ENCODE data around the gene GNB3.

Gene GNB3

GRCh38 chr12:6839482-6840201 lies 1.1 kb upstream of the GNB3 start:
- no peak for DNase-seq

- no peak for DNase-seq
Observed at GRCh38 chr12:6840330-6840729, 395 bp upstream of the GNB3 start.

GRCh38 chr12:6842075-6842474 lies 1.4 kb downstream of the GNB3 start:
- DNase-seq: no peak

- DNase-seq: no peak
Observed at GRCh38 chr12:6843118-6843902, 2.6 kb downstream of the GNB3 start.

- DNase-seq: no peak
Observed at GRCh38 chr12:6845395-6845794, 4.7 kb downstream of the GNB3 start.

- no peak for DNase-seq
Observed at GRCh38 chr12:6846316-6846869, 5.7 kb downstream of the GNB3 start.

- no peak for DNase-seq
Observed at GRCh38 chr12:6847676-6848075, 7.0 kb downstream of the GNB3 start.

- DNase-seq: no peak
Observed at GRCh38 chr12:6849427-6849826, 8.7 kb downstream of the GNB3 start.

GRCh38 chr12:6849976-6850560 lies 9.3 kb downstream of the GNB3 start:
- no peak for DNase-seq

GRCh38 chr12:6850796-6851152 lies 10.0 kb downstream of the GNB3 start:
- no peak for DNase-seq

- DNase-seq: peak; percentile 87
Observed at GRCh38 chr12:6851153-6851920, 10.6 kb downstream of the GNB3 start, which contains the start of gene CDCA3. Gene CDCA3, minus strand, starts transcription at chr12:6851286. Its CDS starts 334 bp downstream, at chr12:6850952.

GRCh38 chr12:6851921-6852650 lies 11.4 kb downstream of the GNB3 start, which contains the start of gene USP5:
Gene USP5, plus strand, starts transcription at chr12:6852150. Its CDS starts 30 bp downstream, at chr12:6852180.
- peak; percentile 96 for DNase-seq

- peak; percentile 44 for DNase-seq
Observed at GRCh38 chr12:6852651-6853354, 12.1 kb downstream of the GNB3 start.

- no peak for DNase-seq
Observed at GRCh38 chr12:6853626-6854025, 12.9 kb downstream of the GNB3 start.

- DNase-seq: no peak
Observed at GRCh38 chr12:6854036-6854435, 13.3 kb downstream of the GNB3 start.

- DNase-seq: no peak
Observed at GRCh38 chr12:6855322-6855721, 14.6 kb downstream of the GNB3 start.

- DNase-seq: no peak
Observed at GRCh38 chr12:6858799-6859198, 18.1 kb downstream of the GNB3 start.

- no peak for DNase-seq
Observed at GRCh38 chr12:6860116-6860515, 19.4 kb downstream of the GNB3 start.

GRCh38 chr12:6860942-6861341 lies 20.2 kb downstream of the GNB3 start:
- no peak for DNase-seq

- no peak for DNase-seq
Observed at GRCh38 chr12:6861391-6861790, 20.7 kb downstream of the GNB3 start.

GRCh38 chr12:6863033-6863432 lies 22.3 kb downstream of the GNB3 start:
- DNase-seq: no peak
